ENCODE measurements around the gene RASGEF1B. TPM values are rescaled to one million over a fixed set of nuclear protein-coding genes. Genes with fewer than 3 reads are reported as not detected.

The RASGEF1B gene
- total and polyA plus RNA-seq, 2 donors (not counting 3 experiments of a cell fraction or from before 2014, with no cell fraction given): not detected

DNA sequence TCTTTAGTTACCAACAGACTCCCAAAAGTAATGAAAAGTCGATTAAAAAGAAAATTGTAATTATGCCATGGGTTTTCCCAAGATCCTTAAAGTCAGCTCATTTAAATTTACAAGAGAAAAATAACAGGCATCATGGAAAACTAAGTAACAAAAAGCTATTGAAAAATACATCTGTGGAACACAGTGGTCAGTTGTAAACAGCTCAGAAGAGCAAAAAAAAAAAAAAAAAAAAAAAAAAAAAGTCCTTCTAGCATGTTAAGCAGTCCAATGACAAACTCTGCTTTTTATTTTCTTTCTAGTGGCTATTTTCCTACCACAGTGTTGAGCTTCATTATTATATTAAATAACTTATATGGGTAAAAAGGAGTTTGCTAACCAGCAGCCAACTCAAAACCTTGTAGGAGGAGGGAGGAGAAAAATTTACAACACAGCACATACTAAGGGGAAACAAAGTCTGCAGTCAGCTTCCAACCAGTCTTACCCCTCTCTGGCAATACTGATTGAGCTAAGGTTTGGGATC, 44.9 kb downstream of the RASGEF1B start:
- Histone ChIP-seq H3K4me3 (replicated peaks in 1 of 3; ENCODE audit: insufficient read depth in 1 of 3, low read depth in 1 of 3, low read length in 3 of 3) (no peak overlapping the region), H3K9me3 (replicated peaks; ENCODE audit: control insufficient read depth, insufficient read depth, low read length) (no peaks in the 10 kb centered on the region), H3K9ac (replicated peaks; ENCODE audit: extremely low read depth, insufficient read depth, low read length) (no peak overlapping the region), H3K4me1 (ENCODE audit: control insufficient read depth, extremely low read depth, insufficient read depth, low read length) (no peaks in the 10 kb centered on the region), H3K36me3 (ENCODE audit: control insufficient read depth in 2 of 2, extremely low read depth in 1 of 2, insufficient read depth in 2 of 2, low read length in 2 of 2) (no peaks in the 10 kb centered on the region), H3K27me3 (ENCODE audit: control insufficient read depth in 2 of 2, insufficient read depth in 2 of 2, low read length in 2 of 2) (no peaks in the 10 kb centered on the region), H3K27ac (ENCODE audit: insufficient read depth, low read depth, low read length) (no peak overlapping the region), H3K79me2 (ENCODE audit: control insufficient read depth, insufficient read depth, low read length) (no peaks in the 10 kb centered on the region), H2AFZ (ENCODE audit: low read depth, low read length) (no peak overlapping the region), H4K20me1 (replicated peaks; ENCODE audit: control insufficient read depth, extremely low read depth, insufficient read depth, low read length) (no peaks in the 10 kb centered on the region), H3K4me2 (ENCODE audit: insufficient read depth, low read length) (no peak overlapping the region), H3K9me1 (replicated peaks; ENCODE audit: control insufficient read depth, extremely low read depth, insufficient read depth, low read length) (no peaks in the 10 kb centered on the region)
- TF ChIP-seq JUN (IDR thresholded peaks at IDR 0.05; ENCODE audit: borderline replicate concordance, insufficient read depth, insufficient read length, low read depth) (no peak), POLR2AphosphoS5 (IDR thresholded peaks at IDR 0.05; ENCODE audit: insufficient read depth, low read depth, low read length) (no peak), MYC (IDR thresholded peaks at IDR 0.05; ENCODE audit: low read depth, low read length) (no peak), POLR2A (IDR thresholded peaks at IDR 0.05; ENCODE audit: low read depth, low read length) (no peak), EZH2 (IDR thresholded peaks at IDR 0.05; ENCODE audit: borderline replicate concordance, low read depth, low read length, severe bottlenecking) (no peak), FOS (IDR thresholded peaks at IDR 0.05; ENCODE audit: borderline replicate concordance, insufficient read depth, low read length) (no peak), GATA2 (IDR thresholded peaks at IDR 0.05; ENCODE audit: insufficient read depth, insufficient read length, low read depth, low read length) (no peak)
- TF ChIP-seq, protein P1, sequence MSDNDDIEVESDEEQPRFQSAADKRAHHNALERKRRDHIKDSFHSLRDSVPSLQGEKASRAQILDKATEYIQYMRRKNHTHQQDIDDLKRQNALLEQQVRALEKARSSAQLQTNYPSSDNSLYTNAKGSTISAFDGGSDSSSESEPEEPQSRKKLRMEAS (IDR thresholded peaks at IDR 0.05; ENCODE audit: insufficient read depth, insufficient read length): no peak
- TF ChIP-seq, protein P2, sequence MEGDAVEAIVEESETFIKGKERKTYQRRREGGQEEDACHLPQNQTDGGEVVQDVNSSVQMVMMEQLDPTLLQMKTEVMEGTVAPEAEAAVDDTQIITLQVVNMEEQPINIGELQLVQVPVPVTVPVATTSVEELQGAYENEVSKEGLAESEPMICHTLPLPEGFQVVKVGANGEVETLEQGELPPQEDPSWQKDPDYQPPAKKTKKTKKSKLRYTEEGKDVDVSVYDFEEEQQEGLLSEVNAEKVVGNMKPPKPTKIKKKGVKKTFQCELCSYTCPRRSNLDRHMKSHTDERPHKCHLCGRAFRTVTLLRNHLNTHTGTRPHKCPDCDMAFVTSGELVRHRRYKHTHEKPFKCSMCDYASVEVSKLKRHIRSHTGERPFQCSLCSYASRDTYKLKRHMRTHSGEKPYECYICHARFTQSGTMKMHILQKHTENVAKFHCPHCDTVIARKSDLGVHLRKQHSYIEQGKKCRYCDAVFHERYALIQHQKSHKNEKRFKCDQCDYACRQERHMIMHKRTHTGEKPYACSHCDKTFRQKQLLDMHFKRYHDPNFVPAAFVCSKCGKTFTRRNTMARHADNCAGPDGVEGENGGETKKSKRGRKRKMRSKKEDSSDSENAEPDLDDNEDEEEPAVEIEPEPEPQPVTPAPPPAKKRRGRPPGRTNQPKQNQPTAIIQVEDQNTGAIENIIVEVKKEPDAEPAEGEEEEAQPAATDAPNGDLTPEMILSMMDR (IDR thresholded peaks at IDR 0.05; ENCODE audit: extremely low read depth in 1 of 2, insufficient read depth in 1 of 2, low read depth in 1 of 2, low read length in 2 of 2): no peak
- ChIA-PET CTCF (interaction anchor here (1.1 kb wide), 1 partner anchor 11 kb away, joined by 3 read pairs; no protein-coding TSS in a partner anchor), POLR2A (no interaction called here)
- no peak for DNase-seq (ENCODE audit: low read depth, low spot score)
- dilution Hi-C loops (cut with MboI; ENCODE audit: extremely low pct_ligation_motif_present, low sequenced_read_pairs) (no loop called here), intact Hi-C loops (cut with micrococcal nuclease) (no loop called here)
- no peak for FAIRE-seq
- no TSS peak for BruUV-seq (replicated peaks)

Data from endothelial cell of umbilical vein (primary cell).